ENCODE data around the gene SLC8A3. TPM values are rescaled to one million over a fixed set of nuclear protein-coding genes. Genes with fewer than 3 reads are reported as not detected.

SLC8A3 gene
- total RNA-seq, 1 donor from 2014 or later, result 9.8 TPM

GRCh38 chr14:70036665-70037064 is 152.1 kb downstream of the SLC8A3 start:
- H3K36me3 Mint-ChIP-seq (ENCODE audit: unreplicated experiment), result no peaks in the 10 kb centered on the region

GRCh38 chr14:70034257-70034656 is 154.5 kb downstream of the SLC8A3 start:
- H3K9me3 Mint-ChIP-seq (ENCODE audit: unreplicated experiment), result peaks cover 4% of the 10 kb centered on the region
- H3K27me3 Mint-ChIP-seq (ENCODE audit: unreplicated experiment), result peaks cover 7% of the 10 kb centered on the region
- no peak for TF ChIP-seq CTCF (IDR thresholded peaks at IDR 0.05; ENCODE audit: partially characterized antibody, unreplicated experiment)
- no peaks in the 10 kb centered on the region for H3K36me3 Mint-ChIP-seq (ENCODE audit: unreplicated experiment)
- H3K27ac Mint-ChIP-seq (ENCODE audit: unreplicated experiment), result no peak overlapping the region
- no peaks in the 10 kb centered on the region for H3K4me1 Mint-ChIP-seq (ENCODE audit: low read depth, unreplicated experiment)
- no peak overlapping the region for H3K4me3 Mint-ChIP-seq (ENCODE audit: unreplicated experiment)
- DNase-seq, result no peak

More at GRCh38 chr14:70036665-70037064, 152.1 kb downstream of the SLC8A3 start:
- no peak for TF ChIP-seq CTCF (IDR thresholded peaks at IDR 0.05; ENCODE audit: partially characterized antibody, unreplicated experiment)
- no peak for DNase-seq
- peaks cover 7% of the 10 kb centered on the region for H3K27me3 Mint-ChIP-seq (ENCODE audit: unreplicated experiment)
- no peak overlapping the region for H3K4me3 Mint-ChIP-seq (ENCODE audit: unreplicated experiment)
- peaks cover 4% of the 10 kb centered on the region for H3K9me3 Mint-ChIP-seq (ENCODE audit: unreplicated experiment)
- H3K4me1 Mint-ChIP-seq (ENCODE audit: low read depth, unreplicated experiment), result no peaks in the 10 kb centered on the region
- no peak overlapping the region for H3K27ac Mint-ChIP-seq (ENCODE audit: unreplicated experiment)

- H3K36me3 Mint-ChIP-seq (ENCODE audit: unreplicated experiment), result no peaks in the 10 kb centered on the region
- H3K4me1 Mint-ChIP-seq (ENCODE audit: low read depth, unreplicated experiment), result no peaks in the 10 kb centered on the region
- DNase-seq, result no peak
- H3K9me3 Mint-ChIP-seq (ENCODE audit: unreplicated experiment), result peaks cover 4% of the 10 kb centered on the region
- peaks cover 7% of the 10 kb centered on the region for H3K27me3 Mint-ChIP-seq (ENCODE audit: unreplicated experiment)
- H3K4me3 Mint-ChIP-seq (ENCODE audit: unreplicated experiment), result no peak overlapping the region
- H3K27ac Mint-ChIP-seq (ENCODE audit: unreplicated experiment), result no peak overlapping the region
- TF ChIP-seq CTCF (IDR thresholded peaks at IDR 0.05; ENCODE audit: partially characterized antibody, unreplicated experiment), result no peak
These were observed 155.2 kb downstream of the SLC8A3 start for GRCh38 chr14:70033561-70033960.

- no peak for TF ChIP-seq CTCF (IDR thresholded peaks at IDR 0.05; ENCODE audit: partially characterized antibody, unreplicated experiment)
- H3K36me3 Mint-ChIP-seq (ENCODE audit: unreplicated experiment), result no peaks in the 10 kb centered on the region
- H3K4me1 Mint-ChIP-seq (ENCODE audit: low read depth, unreplicated experiment), result no peaks in the 10 kb centered on the region
- H3K27me3 Mint-ChIP-seq (ENCODE audit: unreplicated experiment), result peaks cover 7% of the 10 kb centered on the region
- no peak overlapping the region for H3K4me3 Mint-ChIP-seq (ENCODE audit: unreplicated experiment)
- H3K27ac Mint-ChIP-seq (ENCODE audit: unreplicated experiment), result no peak overlapping the region
- peaks cover 5% of the 10 kb centered on the region for H3K9me3 Mint-ChIP-seq (ENCODE audit: unreplicated experiment)
- DNase-seq, result no peak
These were observed 155.6 kb downstream of the SLC8A3 start for GRCh38 chr14:70033116-70033515.

- no peaks in the 10 kb centered on the region for H3K36me3 Mint-ChIP-seq (ENCODE audit: unreplicated experiment)
These were observed 156.3 kb downstream of the SLC8A3 start for GRCh38 chr14:70032447-70032846.

More at GRCh38 chr14:70032447-70032846, 156.3 kb downstream of the SLC8A3 start:
- Mint-ChIP-seq H3K27ac (ENCODE audit: unreplicated experiment) (no peak overlapping the region), H3K9me3 (ENCODE audit: unreplicated experiment) (peaks cover 5% of the 10 kb centered on the region), H3K27me3 (ENCODE audit: unreplicated experiment) (peaks cover 7% of the 10 kb centered on the region), H3K4me3 (ENCODE audit: unreplicated experiment) (no peak overlapping the region), H3K4me1 (ENCODE audit: low read depth, unreplicated experiment) (no peaks in the 10 kb centered on the region)
- no peak for DNase-seq
- TF ChIP-seq CTCF (IDR thresholded peaks at IDR 0.05; ENCODE audit: partially characterized antibody, unreplicated experiment), result no peak
